Measurements from ENCODE around the gene FGFRL1. TPM values are rescaled to one million over a fixed set of nuclear protein-coding genes. Genes with fewer than 3 reads are reported as not detected.
"Not testable (repeated sequence)": the region's sequence is repeated elsewhere in the genome, so short reads cannot be mapped to it uniquely, and the experiment has no call there.

Gene FGFRL1
- total RNA-seq, 4 donors from 2014 or later: 18.1 to 39.6 (median 26.4) TPM

DNA sequence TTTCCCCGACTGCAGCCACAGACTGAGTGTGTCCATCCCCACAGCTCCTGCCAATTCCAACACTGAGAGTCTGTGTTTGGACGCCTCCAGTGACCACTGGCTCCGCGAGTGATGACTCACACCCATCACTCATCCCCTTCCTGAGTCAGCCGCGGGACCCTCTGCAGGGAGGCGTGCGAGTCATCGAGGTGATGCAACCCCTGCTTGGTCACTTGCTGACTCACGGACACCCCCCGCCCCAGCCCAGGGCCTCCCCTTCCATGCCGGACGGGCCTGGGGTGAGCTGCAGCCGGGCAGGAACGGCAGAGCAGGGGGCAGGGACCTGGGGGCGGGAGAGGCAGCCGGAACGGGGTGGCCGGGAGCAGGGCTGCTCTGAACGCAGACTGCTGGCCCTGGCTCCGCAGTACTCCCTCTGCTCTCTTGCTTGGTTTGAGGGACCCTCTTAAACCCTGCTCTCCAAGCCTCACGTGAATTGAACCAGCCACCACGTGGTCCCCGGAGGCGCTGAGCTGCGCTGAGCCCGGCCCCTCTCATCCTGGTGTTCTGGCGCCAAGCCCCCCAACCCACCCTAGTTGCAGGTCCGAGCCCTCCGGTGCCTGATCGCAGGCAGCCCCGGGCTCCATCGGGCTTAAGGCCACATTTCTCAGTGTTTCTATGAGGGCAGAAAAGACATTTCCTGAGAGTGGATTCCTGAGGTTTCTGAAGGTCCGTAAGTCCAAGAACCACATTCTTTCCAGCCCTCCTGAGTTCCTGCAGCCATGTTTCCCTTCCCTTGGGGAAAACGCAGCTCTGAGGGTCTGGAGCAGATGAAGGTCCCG lies 32.4 kb downstream of the FGFRL1 start:
- H3K4me1 ChIP-seq: peaks cover 0 to 90% (median 48%) of the 10 kb centered on the region in 4 donors
- no peaks in the 10 kb centered on the region for H3K36me3 ChIP-seq
- WGBS, 2 donors: 14 to 27% methylated on average over 24 to 26 of the region's 36 CpGs
- DNase-seq (ENCODE audit: low spot score in 2 of 2): peak; percentile 82 to 86
- H3K27ac ChIP-seq: peak overlapping the region in 2 of 4 donors; percentile 82 to 84
- TF ChIP-seq EP300 (IDR thresholded peaks at IDR 0.05) (peak in 1 of 2 donors; percentile 85), POLR2A (IDR thresholded peaks at IDR 0.05) (no peak)
- no peaks in the 10 kb centered on the region for H3K27me3 ChIP-seq
- peak overlapping the region in 2 of 4 donors; percentile 20 to 22 for H3K4me3 ChIP-seq
- H3K9me3 ChIP-seq: no peaks in the 10 kb centered on the region

DNA sequence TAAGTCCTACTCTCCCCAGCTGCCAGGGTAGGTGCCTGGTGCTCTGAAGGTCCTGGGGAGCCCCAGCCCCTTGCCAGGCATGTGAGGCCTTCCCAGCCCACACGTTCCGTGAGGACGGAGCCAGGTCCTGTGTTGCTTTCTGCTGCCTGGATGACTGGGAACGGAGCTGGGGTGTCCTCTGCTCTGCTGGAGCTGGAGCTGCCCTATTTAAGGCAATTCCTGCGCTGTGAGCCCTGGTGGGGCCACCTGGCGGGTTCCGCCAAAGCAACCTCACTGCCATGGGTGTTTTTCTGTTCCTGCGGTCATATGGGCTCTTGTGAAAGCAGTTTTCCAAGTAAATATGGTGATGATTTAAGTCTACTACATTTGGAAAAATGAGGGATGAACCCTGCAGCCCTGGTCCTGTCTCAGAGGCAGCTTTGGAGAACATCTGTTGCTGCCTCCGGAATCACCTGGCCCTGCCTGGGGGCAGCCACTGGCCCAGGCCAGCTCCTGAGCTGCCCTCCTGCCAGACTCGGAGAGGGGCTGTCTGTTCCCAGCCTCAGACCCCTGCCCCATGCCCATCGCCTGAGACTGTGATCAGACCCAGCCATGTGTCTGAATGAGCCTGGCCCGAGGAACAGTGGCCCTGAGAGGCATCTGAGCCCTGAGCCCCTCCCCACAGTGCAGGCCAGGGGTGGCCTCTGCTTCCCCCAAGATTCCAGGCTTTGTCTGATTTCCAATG lies 33.2 kb downstream of the FGFRL1 start:
- 80 to 87% methylated on average over 9 to 12 of the region's 12 CpGs for WGBS, 2 donors
- H3K4me3 ChIP-seq: no peak overlapping the region
- H3K36me3 ChIP-seq: no peaks in the 10 kb centered on the region
- peaks cover 0 to 82% (median 42%) of the 10 kb centered on the region in 4 donors for H3K4me1 ChIP-seq
- H3K9me3 ChIP-seq: no peaks in the 10 kb centered on the region
- peak overlapping the region in 2 of 4 donors; percentile 82 to 84 for H3K27ac ChIP-seq
- TF ChIP-seq EP300 (IDR thresholded peaks at IDR 0.05): no peak
- TF ChIP-seq, protein P1, sequence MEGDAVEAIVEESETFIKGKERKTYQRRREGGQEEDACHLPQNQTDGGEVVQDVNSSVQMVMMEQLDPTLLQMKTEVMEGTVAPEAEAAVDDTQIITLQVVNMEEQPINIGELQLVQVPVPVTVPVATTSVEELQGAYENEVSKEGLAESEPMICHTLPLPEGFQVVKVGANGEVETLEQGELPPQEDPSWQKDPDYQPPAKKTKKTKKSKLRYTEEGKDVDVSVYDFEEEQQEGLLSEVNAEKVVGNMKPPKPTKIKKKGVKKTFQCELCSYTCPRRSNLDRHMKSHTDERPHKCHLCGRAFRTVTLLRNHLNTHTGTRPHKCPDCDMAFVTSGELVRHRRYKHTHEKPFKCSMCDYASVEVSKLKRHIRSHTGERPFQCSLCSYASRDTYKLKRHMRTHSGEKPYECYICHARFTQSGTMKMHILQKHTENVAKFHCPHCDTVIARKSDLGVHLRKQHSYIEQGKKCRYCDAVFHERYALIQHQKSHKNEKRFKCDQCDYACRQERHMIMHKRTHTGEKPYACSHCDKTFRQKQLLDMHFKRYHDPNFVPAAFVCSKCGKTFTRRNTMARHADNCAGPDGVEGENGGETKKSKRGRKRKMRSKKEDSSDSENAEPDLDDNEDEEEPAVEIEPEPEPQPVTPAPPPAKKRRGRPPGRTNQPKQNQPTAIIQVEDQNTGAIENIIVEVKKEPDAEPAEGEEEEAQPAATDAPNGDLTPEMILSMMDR (IDR thresholded peaks at IDR 0.05): no peak
- no peak for TF ChIP-seq POLR2A (IDR thresholded peaks at IDR 0.05)
- no peak for DNase-seq (ENCODE audit: low spot score in 2 of 2)
- H3K27me3 ChIP-seq: no peaks in the 10 kb centered on the region

DNA sequence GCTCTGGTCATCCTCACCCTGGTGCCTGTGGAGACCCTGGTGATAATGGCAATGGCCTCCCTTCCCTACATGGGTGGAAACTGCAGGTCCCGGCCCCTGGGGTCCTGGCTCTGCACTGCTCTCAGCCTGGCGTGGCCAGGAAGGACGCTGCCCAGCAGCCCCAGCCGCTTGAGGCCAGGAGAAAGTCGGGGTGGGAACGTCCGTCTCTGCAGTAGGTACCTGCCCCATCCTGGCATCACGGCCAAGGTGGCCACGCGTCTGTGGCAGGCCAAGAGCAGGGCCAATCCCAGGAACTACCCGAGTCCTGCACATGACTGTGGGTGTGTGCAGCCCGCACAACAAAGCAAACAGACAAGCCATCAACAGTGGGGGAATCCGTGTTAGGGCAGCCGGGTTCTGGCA lies 33.8 kb downstream of the FGFRL1 start:
- peak overlapping the region in 1 of 4 donors; percentile 82 for H3K27ac ChIP-seq
- H3K27me3 ChIP-seq: no peaks in the 10 kb centered on the region
- H3K9me3 ChIP-seq: no peaks in the 10 kb centered on the region
- DNase-seq (ENCODE audit: low spot score in 2 of 2): no peak
- 54 to 62% methylated on average over 9 to 14 of the region's 14 CpGs for WGBS, 2 donors
- no peak for TF ChIP-seq POLR2A (IDR thresholded peaks at IDR 0.05)
- TF ChIP-seq, protein P1 (IDR thresholded peaks at IDR 0.05): no peak
- no peak for TF ChIP-seq EP300 (IDR thresholded peaks at IDR 0.05)
- no peaks in the 10 kb centered on the region for H3K36me3 ChIP-seq
- H3K4me3 ChIP-seq: no peak overlapping the region
- peaks cover 0 to 76% (median 40%) of the 10 kb centered on the region in 4 donors for H3K4me1 ChIP-seq

DNA sequence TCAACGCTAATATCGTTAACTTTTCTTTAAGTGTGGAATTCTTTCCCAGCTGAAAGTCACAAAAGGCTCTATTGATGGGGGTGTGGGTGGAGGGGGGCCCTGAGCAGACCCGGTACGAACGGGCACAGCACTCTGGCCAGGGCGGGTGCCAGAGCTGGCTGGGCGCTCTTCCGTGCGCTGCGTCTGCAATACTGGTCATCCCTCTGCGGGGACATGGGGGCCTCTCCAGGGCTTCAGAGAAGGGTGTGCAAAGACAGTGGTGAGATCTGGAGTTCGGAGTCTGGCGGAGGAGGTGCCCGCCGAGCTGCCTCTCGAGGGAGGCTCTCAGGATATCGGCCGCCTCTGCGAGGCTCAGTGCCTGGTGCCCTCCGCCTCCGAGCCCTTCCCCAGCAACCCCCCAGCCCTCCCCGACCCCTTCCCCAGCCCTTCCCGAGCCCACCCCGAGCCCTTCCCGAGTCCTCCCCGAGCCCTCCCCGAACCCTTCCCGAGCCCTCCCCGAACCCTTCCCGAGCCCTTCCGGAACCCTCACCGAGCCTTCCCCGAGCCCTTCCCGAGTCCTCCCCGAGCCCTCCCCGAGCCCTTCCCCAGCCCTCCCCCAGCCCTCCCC lies 34.3 kb downstream of the FGFRL1 start:
- WGBS, 2 donors: 62 to 74% methylated on average over 33 to 35 of the region's 36 CpGs
- peaks cover 0 to 71% (median 39%) of the 10 kb centered on the region in 4 donors for H3K4me1 ChIP-seq
- no peak for DNase-seq (ENCODE audit: low spot score in 2 of 2)
- H3K9me3 ChIP-seq: no peaks in the 10 kb centered on the region
- no peaks in the 10 kb centered on the region for H3K27me3 ChIP-seq
- H3K4me3 ChIP-seq: peak overlapping the region in 1 of 4 donors; percentile 12
- no peaks in the 10 kb centered on the region for H3K36me3 ChIP-seq
- TF ChIP-seq, protein P1 (IDR thresholded peaks at IDR 0.05): no peak
- TF ChIP-seq POLR2A (IDR thresholded peaks at IDR 0.05): no peak
- TF ChIP-seq EP300 (IDR thresholded peaks at IDR 0.05): no peak
- no peak overlapping the region for H3K27ac ChIP-seq

DNA sequence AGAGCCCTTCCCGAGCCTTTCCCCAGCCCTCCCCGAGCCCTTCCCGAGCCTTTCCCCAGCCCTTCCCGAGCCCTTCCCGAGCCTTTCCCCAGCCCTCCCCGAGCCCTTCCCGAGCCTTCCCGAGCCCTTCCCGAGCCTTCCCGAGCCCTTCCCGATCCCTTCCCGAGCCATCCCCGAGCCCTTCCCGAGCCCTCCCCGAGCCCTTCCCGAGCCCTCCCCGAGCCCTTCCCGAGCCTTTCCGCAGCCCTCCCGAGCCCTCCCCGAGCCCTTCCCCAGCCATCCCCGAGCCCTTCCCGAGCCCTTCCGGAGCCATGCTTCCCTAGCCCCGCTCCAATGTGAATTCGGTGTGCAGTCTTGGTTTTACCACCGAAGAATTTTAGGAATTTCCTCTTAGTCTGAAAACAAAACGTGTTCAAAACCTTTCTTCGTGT lies 35.2 kb downstream of the FGFRL1 start:
- H3K27me3 ChIP-seq, H3K9me3 ChIP-seq, H3K36me3 ChIP-seq: not testable (repeated sequence)
- Histone ChIP-seq H3K27ac (peak overlapping the region in 2 of 4 donors; percentile 7 to 33), H3K4me3 (peak overlapping the region in 2 of 4 donors; percentile 1 to 17), H3K4me1 (peaks cover 0 to 62% (median 35%) of the 10 kb centered on the region in 4 donors)
- DNase-seq (ENCODE audit: low spot score in 2 of 2): peak in 1 of 2 donors; percentile 59
- WGBS, 2 donors: 20 to 22% methylated on average over 29 of the region's 29 CpGs
